DMS153 (cell line): ENCODE measurements around the gene GNAI3.

Source experiments
- DNase-seq: peaks from one replicate; lab custom pipeline; 2025; lab: John Stamatoyannopoulos, UW

GNAI3 gene

DNA sequence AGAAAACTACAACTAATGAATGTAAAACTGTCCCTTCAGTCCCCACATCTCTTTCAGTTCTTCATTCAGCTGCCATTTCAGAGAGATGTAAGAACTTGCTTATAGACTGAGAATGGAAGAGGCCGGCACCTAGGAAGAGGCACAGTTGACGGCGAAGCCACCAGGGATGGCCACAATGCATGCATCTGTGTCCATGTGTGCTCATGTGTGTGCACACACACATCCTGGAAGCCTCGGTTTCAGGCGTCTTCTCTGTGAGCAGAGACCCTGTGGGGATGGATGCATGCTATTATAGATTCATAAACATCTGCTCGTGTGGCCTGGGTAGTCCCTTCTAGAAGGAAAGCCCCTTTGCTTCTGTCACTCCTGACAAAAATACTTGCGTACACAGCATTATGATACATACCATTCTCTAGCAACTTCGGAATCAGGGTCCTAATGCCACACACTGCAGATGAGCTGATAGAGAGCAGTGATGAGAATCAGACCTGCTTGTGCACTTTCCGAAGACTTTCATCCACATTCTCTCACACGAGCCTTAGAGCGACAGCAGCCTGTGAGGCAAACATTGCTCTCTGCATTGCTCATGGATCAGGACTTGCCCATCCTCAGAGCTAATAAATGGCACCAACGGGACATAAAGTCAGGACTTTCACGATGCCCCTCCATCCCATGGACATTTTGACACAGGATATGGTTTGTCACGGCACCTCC is 21.2 kb upstream of the GNAI3 start:
- DNase-seq, result no peak

DNA sequence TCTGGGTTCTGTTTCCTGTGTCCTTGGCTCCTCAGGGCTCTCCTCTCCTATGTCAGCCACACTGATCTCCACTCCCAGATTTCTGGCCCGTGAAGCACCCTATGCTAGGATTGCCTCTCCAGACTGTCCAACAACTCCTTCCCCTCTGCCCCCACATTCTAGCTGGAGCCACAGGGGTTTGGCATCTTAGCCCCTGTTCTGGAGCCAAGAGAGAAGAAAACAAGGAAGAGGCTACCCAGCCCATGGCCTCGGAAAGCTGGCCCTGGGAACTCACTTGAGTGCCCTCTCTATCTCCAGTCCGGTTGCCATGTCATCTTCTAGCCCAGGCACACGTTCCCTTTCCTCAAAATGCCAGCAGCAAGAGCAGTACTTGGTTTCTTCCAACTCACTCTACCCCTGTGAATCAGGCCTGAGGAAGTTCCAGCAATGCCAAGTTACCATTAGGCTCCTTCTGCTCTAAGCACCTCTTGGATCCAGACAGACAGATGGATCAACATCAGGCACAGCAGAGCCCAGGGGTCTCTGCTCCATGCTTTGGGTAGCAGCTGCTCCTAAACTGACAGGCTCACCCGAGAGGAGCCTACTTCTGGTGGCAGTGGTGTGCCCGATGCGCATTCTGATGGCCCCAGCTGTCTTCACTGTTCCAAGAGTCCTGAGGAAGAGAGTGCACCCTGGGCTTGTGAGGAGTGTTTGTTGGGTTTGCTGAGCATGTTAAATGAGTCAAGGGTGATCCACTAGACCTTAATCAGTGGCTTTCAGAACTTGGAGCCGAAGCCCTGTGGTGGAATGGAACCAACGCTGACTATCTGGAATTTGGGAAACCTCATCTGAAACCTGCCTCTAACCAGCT is 20.3 kb upstream of the GNAI3 start:
- no peak for DNase-seq

- DNase-seq, result no peak
These were observed 19.7 kb upstream of the GNAI3 start for GRCh38 chr1:109528712-109529111.

- no peak for DNase-seq
These were observed 18.4 kb upstream of the GNAI3 start for GRCh38 chr1:109529881-109530456.

DNA sequence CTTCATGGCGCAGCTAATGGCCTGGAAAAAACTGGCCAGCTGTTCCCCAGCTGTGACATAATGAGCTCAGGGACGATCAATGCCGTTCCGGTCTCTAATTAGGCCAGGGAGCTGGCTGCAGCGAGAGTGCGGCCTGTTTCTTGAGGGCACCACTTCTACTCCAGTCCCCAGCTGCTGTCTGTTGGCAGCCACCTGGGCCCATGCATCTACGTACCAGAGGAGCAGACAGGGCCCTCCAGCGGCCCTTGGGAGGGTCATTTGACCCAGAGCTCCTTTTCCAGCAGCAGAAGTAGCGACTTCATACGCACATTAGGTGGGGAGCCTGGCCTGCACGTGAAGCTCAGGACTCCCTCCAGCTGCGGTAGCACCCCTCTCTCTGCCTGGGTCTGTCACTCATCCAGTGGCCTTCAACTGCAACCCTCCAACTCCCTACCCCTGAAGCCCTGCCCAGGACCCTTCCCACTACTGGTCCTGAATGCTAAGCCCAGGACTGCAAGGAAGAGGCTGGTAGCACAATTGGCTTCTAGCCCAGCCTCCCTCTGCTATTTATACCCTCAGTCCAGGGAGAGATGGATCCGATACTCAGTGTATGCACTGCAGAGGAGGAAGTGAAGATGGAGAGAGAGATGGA is 17.8 kb upstream of the GNAI3 start:
- DNase-seq, result no peak

- DNase-seq, result no peak
These were observed 17.0 kb upstream of the GNAI3 start for GRCh38 chr1:109531380-109531779.

- DNase-seq, result no peak
These were observed 16.5 kb upstream of the GNAI3 start for GRCh38 chr1:109531826-109532364.

DNA sequence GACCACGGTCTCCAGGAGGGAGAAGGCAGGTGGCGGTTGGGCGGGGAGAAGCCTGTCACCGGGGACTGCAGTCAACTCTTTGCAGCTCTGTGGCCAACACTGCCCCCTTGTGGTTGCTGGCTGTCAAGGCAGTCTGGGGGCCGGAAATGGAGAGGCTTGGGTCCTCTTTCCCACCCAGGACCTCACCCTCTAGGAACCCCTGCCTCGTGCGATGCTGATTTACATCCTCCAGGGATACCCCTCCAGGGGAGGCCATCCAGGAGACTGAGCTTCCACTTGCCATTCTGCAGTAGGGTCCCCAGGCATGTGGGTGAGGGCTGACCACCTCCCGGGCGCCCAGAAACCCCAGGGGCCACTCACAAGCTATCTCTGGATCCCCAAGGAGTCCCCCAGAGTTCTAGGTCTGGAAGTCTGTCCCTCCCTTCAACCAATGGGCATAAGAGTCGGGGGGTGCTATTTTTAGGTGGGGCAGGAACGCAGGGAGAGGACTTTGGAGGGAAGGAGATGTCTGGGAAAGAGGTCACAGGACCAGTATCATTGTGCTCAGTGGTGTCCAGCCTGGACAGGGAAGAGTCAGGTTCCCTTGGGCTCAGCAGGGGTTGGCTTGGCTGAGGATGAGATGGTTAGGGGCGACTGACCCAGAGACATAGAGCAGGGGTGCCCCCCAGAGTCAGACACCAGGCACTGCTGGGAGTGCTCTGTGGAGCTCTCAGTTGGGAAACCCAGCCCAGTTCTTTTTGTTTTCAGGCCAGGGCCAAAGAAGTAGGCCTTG is 15.9 kb upstream of the GNAI3 start:
- peak; percentile 47 for DNase-seq

DNA sequence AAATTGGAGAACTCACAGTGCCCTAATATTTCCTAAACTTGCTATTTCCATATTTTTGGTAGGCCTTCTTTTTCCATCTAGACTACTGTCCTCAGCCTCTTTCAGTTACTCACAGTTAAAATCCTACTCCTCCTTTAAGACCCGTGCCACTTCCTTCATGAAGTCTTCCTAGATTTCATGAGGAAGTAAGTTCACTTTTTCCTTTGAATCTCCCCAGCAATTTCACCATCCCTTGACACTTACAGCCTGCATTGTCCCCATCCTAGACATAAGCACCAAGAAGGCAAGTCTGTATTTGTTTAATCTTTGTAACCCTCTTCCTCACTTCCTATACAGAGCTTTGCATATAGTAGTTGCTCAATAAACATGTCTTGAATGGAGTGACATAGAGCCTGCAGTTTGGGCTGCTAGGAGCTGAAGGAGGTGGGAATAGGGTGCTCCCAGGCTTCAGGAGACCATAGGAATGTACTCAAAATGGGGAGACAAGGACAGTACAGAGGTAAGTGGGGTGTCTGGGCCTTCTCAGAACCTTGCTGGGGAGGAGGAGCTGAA is 14.0 kb upstream of the GNAI3 start:
- no peak for DNase-seq

GRCh38 chr1:109535481-109535880 is 12.9 kb upstream of the GNAI3 start:
- no peak for DNase-seq

GRCh38 chr1:109535971-109536491 is 12.4 kb upstream of the GNAI3 start:
- peak; percentile 20 for DNase-seq

- no peak for DNase-seq
These were observed 10.8 kb upstream of the GNAI3 start for GRCh38 chr1:109537450-109538178.

DNA sequence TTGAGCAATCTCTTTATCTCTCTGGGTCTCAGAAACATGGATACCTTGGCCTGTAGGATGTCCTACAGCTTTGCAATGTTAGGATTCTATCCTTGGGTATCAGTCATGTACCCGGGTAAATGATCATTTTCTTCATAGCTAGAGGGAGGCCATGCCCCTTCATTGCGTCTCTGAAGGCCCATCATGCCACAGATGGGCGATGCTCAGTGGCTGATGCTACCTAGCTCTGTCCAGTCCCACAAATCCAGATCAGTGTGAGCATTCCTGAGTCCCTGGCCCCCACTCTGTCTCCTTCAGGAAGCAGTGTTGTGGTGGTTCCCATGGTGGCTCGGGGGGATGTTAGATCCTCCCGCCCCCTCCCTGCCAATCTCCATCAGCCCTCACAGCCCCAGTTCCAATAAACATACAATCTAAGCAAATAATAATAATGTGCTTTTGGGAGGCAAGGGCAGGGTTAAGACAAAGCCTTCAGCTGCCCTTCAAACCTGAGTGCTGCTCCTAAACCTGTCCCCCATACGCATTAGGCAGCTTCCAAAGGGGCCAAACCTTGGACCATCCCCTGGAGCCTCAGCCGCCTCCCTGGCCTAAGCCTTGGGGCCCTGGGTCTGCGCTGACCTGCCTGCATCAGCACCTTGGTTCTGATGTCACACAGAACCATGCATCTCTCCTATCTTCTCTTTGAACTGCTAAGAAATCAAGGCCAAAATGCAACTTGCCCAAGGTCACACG is 9.4 kb upstream of the GNAI3 start:
- DNase-seq, result no peak

GRCh38 chr1:109539676-109540075 is 8.7 kb upstream of the GNAI3 start, which contains the start of gene GPR61:
Gene GPR61, plus strand, starts transcription at chr1:109539872. Its CDS starts 3,151 bp downstream, at chr1:109543023.
- no peak for DNase-seq

DNA sequence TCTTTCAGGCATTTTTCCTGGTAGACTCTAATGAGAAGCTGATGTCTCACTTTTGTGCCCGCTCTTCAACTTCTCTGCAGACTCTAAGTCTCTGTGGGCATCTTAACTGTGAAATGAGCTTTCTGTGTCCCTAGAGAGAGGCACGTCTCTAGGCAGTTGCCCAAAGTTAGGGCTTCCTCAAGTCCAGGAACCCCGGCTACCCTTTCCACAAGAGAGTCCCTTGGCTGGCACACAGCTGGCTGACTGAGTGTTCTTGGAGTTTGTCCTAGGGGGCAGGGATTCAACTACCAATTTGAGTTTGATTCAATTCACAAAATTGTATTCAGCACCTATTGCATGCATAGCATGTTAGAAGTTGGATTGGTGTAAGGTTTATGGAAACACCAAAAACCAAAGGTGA is 7.3 kb upstream of the GNAI3 start:
- no peak for DNase-seq

DNA sequence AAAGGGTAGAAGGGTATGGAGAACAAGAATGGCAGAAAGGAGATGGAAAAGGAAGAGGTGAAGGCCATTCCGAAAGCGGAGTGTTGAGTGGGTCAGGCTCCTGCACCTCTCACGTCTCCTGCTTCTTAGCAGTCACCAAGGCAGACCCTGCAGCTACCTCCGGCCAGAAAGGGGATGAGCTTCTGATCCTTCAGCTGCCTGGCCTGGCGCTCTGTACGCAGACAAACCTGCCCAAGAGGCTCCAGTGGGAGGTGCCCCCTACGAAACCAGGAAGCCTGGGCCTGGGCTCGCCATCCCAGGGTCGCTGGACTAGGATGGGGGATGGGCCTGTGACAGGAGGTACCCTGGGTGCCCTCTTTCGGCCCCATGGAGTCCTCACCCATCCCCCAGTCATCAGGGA is 5.8 kb upstream of the GNAI3 start:
- no peak for DNase-seq

- no peak for DNase-seq
These were observed 5.0 kb upstream of the GNAI3 start for GRCh38 chr1:109543283-109543987.

- no peak for DNase-seq
These were observed 4.3 kb upstream of the GNAI3 start for GRCh38 chr1:109543988-109544735.
